ENCODE results near the gene PHF11. TPM values are rescaled to one million over a fixed set of nuclear protein-coding genes. Genes with fewer than 3 reads are reported as not detected.

Gene PHF11
- total and polyA plus RNA-seq, 2 of the 13 experiments (the other 11 are each of a cell fraction or from before 2014, with no cell fraction given) = 15.8 to 22.0 TPM

- TF ChIP-seq SPEN (CRISPR knock-in tag; IDR thresholded peaks at IDR 0.05; ENCODE audit: low read depth) (0 out of 2 replicates have a peak, but pooled peaks have one; percentile 36), NBN (conservative IDR thresholded peaks at IDR 0.05) (no peak), ZNF382 (CRISPR knock-in tag; IDR thresholded peaks at IDR 0.05; ENCODE audit: borderline replicate concordance) (no peak), RNF219 (CRISPR knock-in tag; IDR thresholded peaks at IDR 0.05) (no peak), PHF21A (CRISPR knock-in tag; IDR thresholded peaks at IDR 0.05) (peak; percentile 75), TAF15 (IDR thresholded peaks at IDR 0.05; ENCODE audit: low read depth, low read length, poor library complexity, severe bottlenecking) (no peak), HMGXB4 (CRISPR knock-in tag; IDR thresholded peaks at IDR 0.05; ENCODE audit: borderline replicate concordance in 1 of 2, low read depth in 1 of 2) (no peak), SMAD3 (CRISPR knock-in tag; IDR thresholded peaks at IDR 0.05) (0 out of 2 replicates have a peak, but pooled peaks have one; percentile 67), HMG20A (CRISPR knock-in tag; IDR thresholded peaks at IDR 0.05; ENCODE audit: borderline replicate concordance) (peak; percentile 80; the same call in 1 of the 2 replicates), ZNF558 (CRISPR knock-in tag; IDR thresholded peaks at IDR 0.05; ENCODE audit: borderline replicate concordance) (no peak), ISL2 (CRISPR knock-in tag; IDR thresholded peaks at IDR 0.05) (peak; percentile 88), NCOA2 (CRISPR knock-in tag; IDR thresholded peaks at IDR 0.05) (peak; percentile 85), ZNF430 (CRISPR knock-in tag; IDR thresholded peaks at IDR 0.05) (no peak), IKZF4 (CRISPR knock-in tag; IDR thresholded peaks at IDR 0.05; ENCODE audit: borderline replicate concordance, low read depth, not compliant biosample characterization) (no peak), KMT2B (CRISPR knock-in tag; IDR thresholded peaks at IDR 0.05) (0 out of 2 replicates have a peak, but pooled peaks have one; percentile 28), ZFP90 (CRISPR knock-in tag; IDR thresholded peaks at IDR 0.05; ENCODE audit: borderline replicate concordance) (0 out of 2 replicates have a peak, but pooled peaks have one; percentile 26), SKI (IDR thresholded peaks at IDR 0.05; ENCODE audit: partially characterized antibody) (peak; percentile 53)
- TF ChIP-seq, protein P1, sequence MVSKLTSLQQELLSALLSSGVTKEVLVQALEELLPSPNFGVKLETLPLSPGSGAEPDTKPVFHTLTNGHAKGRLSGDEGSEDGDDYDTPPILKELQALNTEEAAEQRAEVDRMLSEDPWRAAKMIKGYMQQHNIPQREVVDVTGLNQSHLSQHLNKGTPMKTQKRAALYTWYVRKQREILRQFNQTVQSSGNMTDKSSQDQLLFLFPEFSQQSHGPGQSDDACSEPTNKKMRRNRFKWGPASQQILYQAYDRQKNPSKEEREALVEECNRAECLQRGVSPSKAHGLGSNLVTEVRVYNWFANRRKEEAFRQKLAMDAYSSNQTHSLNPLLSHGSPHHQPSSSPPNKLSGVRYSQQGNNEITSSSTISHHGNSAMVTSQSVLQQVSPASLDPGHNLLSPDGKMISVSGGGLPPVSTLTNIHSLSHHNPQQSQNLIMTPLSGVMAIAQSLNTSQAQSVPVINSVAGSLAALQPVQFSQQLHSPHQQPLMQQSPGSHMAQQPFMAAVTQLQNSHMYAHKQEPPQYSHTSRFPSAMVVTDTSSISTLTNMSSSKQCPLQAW (CRISPR knock-in tag; IDR thresholded peaks at IDR 0.05) = 0 out of 2 replicates have a peak, but pooled peaks have one; percentile 15
- TF ChIP-seq, protein P2, sequence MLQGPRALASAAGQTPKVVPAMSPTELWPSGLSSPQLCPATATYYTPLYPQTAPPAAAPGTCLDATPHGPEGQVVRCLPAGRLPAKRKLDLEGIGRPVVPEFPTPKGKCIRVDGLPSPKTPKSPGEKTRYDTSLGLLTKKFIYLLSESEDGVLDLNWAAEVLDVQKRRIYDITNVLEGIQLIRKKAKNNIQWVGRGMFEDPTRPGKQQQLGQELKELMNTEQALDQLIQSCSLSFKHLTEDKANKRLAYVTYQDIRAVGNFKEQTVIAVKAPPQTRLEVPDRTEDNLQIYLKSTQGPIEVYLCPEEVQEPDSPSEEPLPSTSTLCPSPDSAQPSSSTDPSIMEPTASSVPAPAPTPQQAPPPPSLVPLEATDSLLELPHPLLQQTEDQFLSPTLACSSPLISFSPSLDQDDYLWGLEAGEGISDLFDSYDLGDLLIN (CRISPR knock-in tag; IDR thresholded peaks at IDR 0.05; ENCODE audit: borderline replicate concordance) = no peak
- TF ChIP-seq, protein P3, sequence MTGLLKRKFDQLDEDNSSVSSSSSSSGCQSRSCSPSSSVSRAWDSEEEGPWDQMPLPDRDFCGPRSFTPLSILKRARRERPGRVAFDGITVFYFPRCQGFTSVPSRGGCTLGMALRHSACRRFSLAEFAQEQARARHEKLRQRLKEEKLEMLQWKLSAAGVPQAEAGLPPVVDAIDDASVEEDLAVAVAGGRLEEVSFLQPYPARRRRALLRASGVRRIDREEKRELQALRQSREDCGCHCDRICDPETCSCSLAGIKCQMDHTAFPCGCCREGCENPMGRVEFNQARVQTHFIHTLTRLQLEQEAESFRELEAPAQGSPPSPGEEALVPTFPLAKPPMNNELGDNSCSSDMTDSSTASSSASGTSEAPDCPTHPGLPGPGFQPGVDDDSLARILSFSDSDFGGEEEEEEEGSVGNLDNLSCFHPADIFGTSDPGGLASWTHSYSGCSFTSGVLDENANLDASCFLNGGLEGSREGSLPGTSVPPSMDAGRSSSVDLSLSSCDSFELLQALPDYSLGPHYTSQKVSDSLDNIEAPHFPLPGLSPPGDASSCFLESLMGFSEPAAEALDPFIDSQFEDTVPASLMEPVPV (CRISPR knock-in tag; IDR thresholded peaks at IDR 0.05) = no peak
Measured at GRCh38 chr13:49464621-49465325, 31.0 kb upstream of the PHF11 start (continued).

Data from HepG2 (cell line).